Vagina (tissue), 2 donors: ENCODE results near the gene KRTAP5-9.

Source experiments
- POLR2AphosphoS5 ChIP-seq, 2 donors: sonication (generic); formaldehyde crosslinking; IDR thresholded peaks; one replicate each; pipeline ENCODE4 v1.9.0; 2017; ENCODE audit warnings: antibody characterized with exemption in 2 of 2, mild to moderate bottlenecking in 2 of 2, low read depth in 1 of 2; ENCODE audit not compliant: insufficient read depth in 1 of 2
- TF ChIP-seq, protein P1 (sequence below), 3 experiments: fragments of 450-650 bp in 2 of 3; fragments of 200-600 bp in 1 of 3; sonication (generic) in 1 of 3; IDR thresholded peaks; one replicate each; pipeline ENCODE4 v1.5.1; 2017 to 2019; ENCODE audit warnings: antibody characterized with exemption in 3 of 3, mild to moderate bottlenecking in 2 of 3, moderate library complexity in 2 of 3

DNA sequence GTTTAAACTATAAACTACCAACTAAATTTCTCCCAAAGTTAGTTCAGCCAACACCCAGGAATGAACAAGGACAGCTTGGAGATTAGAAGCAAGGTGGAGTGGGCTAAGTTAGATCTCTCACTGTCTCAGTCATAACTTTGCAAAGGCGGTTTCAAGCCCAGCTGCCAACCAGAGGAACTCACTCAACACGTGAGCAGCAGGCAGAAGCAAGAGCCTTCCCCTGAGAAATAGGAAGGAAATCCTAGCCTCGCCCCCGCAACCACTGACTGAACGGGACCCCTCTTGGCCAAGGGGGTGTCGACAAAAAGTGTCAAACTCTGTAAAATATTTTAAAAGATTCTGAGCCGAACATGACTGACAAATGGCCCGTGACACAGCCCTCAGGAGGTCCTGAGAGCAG lies 4.4 kb upstream of the KRTAP5-9 start:
- TF ChIP-seq, protein P1, sequence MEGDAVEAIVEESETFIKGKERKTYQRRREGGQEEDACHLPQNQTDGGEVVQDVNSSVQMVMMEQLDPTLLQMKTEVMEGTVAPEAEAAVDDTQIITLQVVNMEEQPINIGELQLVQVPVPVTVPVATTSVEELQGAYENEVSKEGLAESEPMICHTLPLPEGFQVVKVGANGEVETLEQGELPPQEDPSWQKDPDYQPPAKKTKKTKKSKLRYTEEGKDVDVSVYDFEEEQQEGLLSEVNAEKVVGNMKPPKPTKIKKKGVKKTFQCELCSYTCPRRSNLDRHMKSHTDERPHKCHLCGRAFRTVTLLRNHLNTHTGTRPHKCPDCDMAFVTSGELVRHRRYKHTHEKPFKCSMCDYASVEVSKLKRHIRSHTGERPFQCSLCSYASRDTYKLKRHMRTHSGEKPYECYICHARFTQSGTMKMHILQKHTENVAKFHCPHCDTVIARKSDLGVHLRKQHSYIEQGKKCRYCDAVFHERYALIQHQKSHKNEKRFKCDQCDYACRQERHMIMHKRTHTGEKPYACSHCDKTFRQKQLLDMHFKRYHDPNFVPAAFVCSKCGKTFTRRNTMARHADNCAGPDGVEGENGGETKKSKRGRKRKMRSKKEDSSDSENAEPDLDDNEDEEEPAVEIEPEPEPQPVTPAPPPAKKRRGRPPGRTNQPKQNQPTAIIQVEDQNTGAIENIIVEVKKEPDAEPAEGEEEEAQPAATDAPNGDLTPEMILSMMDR (IDR thresholded peaks at IDR 0.05): no peak
- TF ChIP-seq POLR2AphosphoS5 (IDR thresholded peaks at IDR 0.05; ENCODE audit: insufficient read depth in 1 of 2, low read depth in 1 of 2): no peak
